ENCODE data around the gene HTRA3. TPM values are rescaled to one million over a fixed set of nuclear protein-coding genes. Genes with fewer than 3 reads are reported as not detected.
"Not testable (repeated sequence)": the region's sequence is repeated elsewhere in the genome, so short reads cannot be mapped to it uniquely, and the experiment has no call there.

Gene HTRA3
- total RNA-seq, 1 experiment from 2014 or later = 2.8 TPM

- Histone ChIP-seq H3K36me3 (ENCODE audit: low read depth, low read length) (no peaks in the 10 kb centered on the region), H3K4me1 (ENCODE audit: insufficient read depth, low read length) (no peaks in the 10 kb centered on the region), H3K9me2 (replicated peaks; ENCODE audit: low read length) (no peaks in the 10 kb centered on the region), H3K9me3 (ENCODE audit: low read length) (no peaks in the 10 kb centered on the region), H4K20me1 (ENCODE audit: low read length) (no peaks in the 10 kb centered on the region), H3F3A (ENCODE audit: low read length, unreplicated experiment) (no peaks in the 10 kb centered on the region), H3K27me3 (ENCODE audit: low read length) (no peaks in the 10 kb centered on the region), H2AFZ (ENCODE audit: low read length) (no peak overlapping the region), H3K79me2 (ENCODE audit: low read length) (no peaks in the 10 kb centered on the region), H3K4me3 (ENCODE audit: low read length) (no peak overlapping the region), H3K4me2 (ENCODE audit: low read length) (no peak overlapping the region), H3K27ac (ENCODE audit: low read length) (no peak overlapping the region), H3K9ac (ENCODE audit: low read length) (no peak overlapping the region)
- CTCF ChIA-PET = no interaction called here
- no peak for ATAC-seq
- TF ChIP-seq EZH2phosphoT487 (IDR thresholded peaks at IDR 0.05; ENCODE audit: borderline replicate concordance, low read length) (no peak), EZH2 (IDR thresholded peaks at IDR 0.05; ENCODE audit: low read length, unreplicated experiment) (no peak), CTCF (conservative IDR thresholded peaks at IDR 0.05; ENCODE audit: low read depth, low read length) (no peak)
- intact Hi-C loops (cut with micrococcal nuclease) = no loop called here
- no peak for DNase-seq
- no TSS peak for BruUV-seq (replicated peaks)
- POLR2A ChIA-PET (ENCODE audit: unreplicated experiment) = no interaction called here
Measured at GRCh38 chr4:8348071-8348470, 78.5 kb downstream of the HTRA3 start.

- BruUV-seq (replicated peaks); H3K9ac ChIP-seq (ENCODE audit: low read length); H3K9me3 ChIP-seq (ENCODE audit: low read length); H3K4me1 ChIP-seq (ENCODE audit: insufficient read depth, low read length); H2AFZ ChIP-seq (ENCODE audit: low read length); H3K27ac ChIP-seq (ENCODE audit: low read length); CTCF ChIA-PET; H3K36me3 ChIP-seq (ENCODE audit: low read depth, low read length); ATAC-seq; H4K20me1 ChIP-seq (ENCODE audit: low read length); DNase-seq; H3K9me2 ChIP-seq (replicated peaks; ENCODE audit: low read length); H3K27me3 ChIP-seq (ENCODE audit: low read length); intact Hi-C loops (cut with micrococcal nuclease); H3K4me3 ChIP-seq (ENCODE audit: low read length); POLR2A ChIA-PET (ENCODE audit: unreplicated experiment); H3K79me2 ChIP-seq (ENCODE audit: low read length); H3F3A ChIP-seq (ENCODE audit: low read length, unreplicated experiment); H3K4me2 ChIP-seq (ENCODE audit: low read length): not testable (repeated sequence)
Measured at GRCh38 chr4:8349236-8349635, 79.7 kb downstream of the HTRA3 start.

- intact Hi-C loops (cut with micrococcal nuclease) = no loop called here
- no peaks in the 10 kb centered on the region for H3K27me3 ChIP-seq (ENCODE audit: low read length)
- no peaks in the 10 kb centered on the region for H4K20me1 ChIP-seq (ENCODE audit: low read length)
- H3K36me3 ChIP-seq (ENCODE audit: low read depth, low read length) = no peaks in the 10 kb centered on the region
- H3K9me3 ChIP-seq (ENCODE audit: low read length) = no peaks in the 10 kb centered on the region
- no peaks in the 10 kb centered on the region for H3K79me2 ChIP-seq (ENCODE audit: low read length)
- H2AFZ ChIP-seq (ENCODE audit: low read length) = no peak overlapping the region
- no TSS peak for BruUV-seq (replicated peaks)
- no peaks in the 10 kb centered on the region for H3K4me1 ChIP-seq (ENCODE audit: insufficient read depth, low read length)
- H3K4me2 ChIP-seq (ENCODE audit: low read length) = no peak overlapping the region
- ChIA-PET POLR2A (ENCODE audit: unreplicated experiment) (no interaction called here), CTCF (no interaction called here)
- no peaks in the 10 kb centered on the region for H3F3A ChIP-seq (ENCODE audit: low read length, unreplicated experiment)
- TF ChIP-seq CTCF (conservative IDR thresholded peaks at IDR 0.05; ENCODE audit: low read depth, low read length) (no peak), EZH2phosphoT487 (IDR thresholded peaks at IDR 0.05; ENCODE audit: borderline replicate concordance, low read length) (no peak), EZH2 (IDR thresholded peaks at IDR 0.05; ENCODE audit: low read length, unreplicated experiment) (no peak)
- H3K9ac ChIP-seq (ENCODE audit: low read length) = no peak overlapping the region
- no peak overlapping the region for H3K4me3 ChIP-seq (ENCODE audit: low read length)
- no peaks in the 10 kb centered on the region for H3K9me2 ChIP-seq (replicated peaks; ENCODE audit: low read length)
- DNase-seq = no peak
- H3K27ac ChIP-seq (ENCODE audit: low read length) = no peak overlapping the region
- no peak for ATAC-seq
Measured at GRCh38 chr4:8349664-8350236, 80.2 kb downstream of the HTRA3 start.
